WTC11 (cell line): ENCODE measurements around the gene TMEM271. TPM values are rescaled to one million over a fixed set of nuclear protein-coding genes. Genes with fewer than 3 reads are reported as not detected.

ENCODE experiments used
- ATAC-seq: fragments of 200-7000 bp; cut with Tn5 transposase; 2 replicates; pipeline ENCODE4 v1.10.0; 2021; ENCODE audit warnings: mild to moderate bottlenecking, moderate library complexity
- CTCF ChIA-PET: fragments of 300-600 bp; sonication (Branson Sonifier 250); formaldehyde crosslinking; loops from one replicate; lab custom pipeline; 2021; ENCODE audit warnings: antibody characterized with exemption; lab: Charles Lee
- POLR2A ChIA-PET: fragments of 350-600 bp; sonication (Branson Sonifier 250); formaldehyde crosslinking; loops from one replicate; lab custom pipeline; 2021; ENCODE audit warnings: antibody characterized with exemption; lab: Charles Lee
- DNase-seq: peaks from one replicate; pipeline ENCODE4 v3.0.0; 2021; ENCODE audit warnings: low spot score
- H3K27ac Mint-ChIP-seq: 2 replicates; pipeline ENCODE4 v1.8.0; 2021; ENCODE audit warnings: mixed read lengths
- H3K27me3 Mint-ChIP-seq: 2 replicates; pipeline ENCODE4 v1.8.0; 2021; ENCODE audit warnings: low read depth, mild to moderate bottlenecking, moderate library complexity, mixed read lengths
- H3K36me3 Mint-ChIP-seq: 2 replicates; pipeline ENCODE4 v1.8.0; 2021; ENCODE audit warnings: mixed read lengths
- H3K4me1 Mint-ChIP-seq: 2 replicates; pipeline ENCODE4 v1.8.0; 2022; ENCODE audit warnings: mixed read lengths
- H3K4me3 Mint-ChIP-seq: 2 replicates; pipeline ENCODE4 v1.8.0; 2021; ENCODE audit warnings: mild to moderate bottlenecking, moderate library complexity, mixed read lengths
- H3K9me3 Mint-ChIP-seq: 2 replicates; pipeline ENCODE4 v1.8.0; 2021; ENCODE audit warnings: mixed read lengths
- CREM ChIP-seq: sonication (generic); formaldehyde crosslinking; IDR thresholded peaks from 2 replicates; pipeline ENCODE4 v1.8.1; 2022; ENCODE audit warnings: mild to moderate bottlenecking, missing genetic modification reagents, moderate library complexity
- FOXP1 ChIP-seq: sonication (generic); formaldehyde crosslinking; IDR thresholded peaks from 2 replicates; pipeline ENCODE4 v1.8.0; 2022; ENCODE audit warnings: missing genetic modification reagents, mild to moderate bottlenecking, moderate library complexity, borderline replicate concordance
- GABPB1 ChIP-seq: sonication (generic); formaldehyde crosslinking; IDR thresholded peaks from 2 replicates; pipeline ENCODE4 v1.8.1; 2023; ENCODE audit warnings: mild to moderate bottlenecking, missing genetic modification reagents
- GTF2I ChIP-seq: fragments of 250-450 bp; sonication (Bioruptor Pico); conservative IDR thresholded peaks from 2 replicates; pipeline ENCODE4 v1.4.0; 2021; ENCODE audit warnings: mild to moderate bottlenecking
- IRF1 ChIP-seq: sonication (generic); formaldehyde crosslinking; IDR thresholded peaks from 2 replicates; pipeline ENCODE4 v1.8.0; 2023; ENCODE audit warnings: missing genetic modification reagents
- IRF2 ChIP-seq: sonication (generic); formaldehyde crosslinking; IDR thresholded peaks from 2 replicates; pipeline ENCODE4 v1.8.0; 2022; ENCODE audit warnings: low read depth, missing genetic modification reagents, borderline replicate concordance
- MYBL2 ChIP-seq: sonication (generic); formaldehyde crosslinking; IDR thresholded peaks from 2 replicates; pipeline ENCODE4 v1.8.1; 2023; ENCODE audit warnings: mild to moderate bottlenecking, moderate library complexity, missing genetic modification reagents
- NR1H2 ChIP-seq: sonication (generic); formaldehyde crosslinking; IDR thresholded peaks from 2 replicates; pipeline ENCODE4 v1.9.0; 2021; ENCODE audit warnings: mild to moderate bottlenecking, moderate library complexity, missing genetic modification reagents
- TP53 ChIP-seq: sonication (generic); formaldehyde crosslinking; IDR thresholded peaks from 2 replicates; pipeline ENCODE4 v1.8.1; 2023; ENCODE audit warnings: mild to moderate bottlenecking, missing genetic modification reagents
- ZNF138 ChIP-seq: sonication (generic); formaldehyde crosslinking; conservative IDR thresholded peaks from 2 replicates; pipeline ENCODE4 v1.8.1; 2022; ENCODE audit warnings: mild to moderate bottlenecking, moderate library complexity, missing genetic modification reagents
- ZNF232 ChIP-seq: sonication (generic); formaldehyde crosslinking; IDR thresholded peaks from 2 replicates; pipeline ENCODE4 v1.8.0; 2022; ENCODE audit warnings: mild to moderate bottlenecking, missing genetic modification reagents
- ZNF423 ChIP-seq: fragments of 250-450 bp; sonication (Bioruptor Pico); IDR thresholded peaks from 2 replicates; pipeline ENCODE4 v2.1.2; 2022; ENCODE audit warnings: mild to moderate bottlenecking, moderate library complexity
- ZNF532 ChIP-seq: fragments of 250-450 bp; sonication (Bioruptor Pico); IDR thresholded peaks from 2 replicates; pipeline ENCODE4 v1.9.0; 2021; ENCODE audit warnings: mild to moderate bottlenecking, borderline replicate concordance
- ZNF671 ChIP-seq: fragments of 250-450 bp; sonication (Bioruptor Pico); IDR thresholded peaks from 2 replicates; pipeline ENCODE4 v1.8.0; 2021; ENCODE audit warnings: mild to moderate bottlenecking
- total RNA-seq: library from RNA; stranded (reverse); gene quantifications from 3 replicates; pipeline ENCODE4 v1.2.3, GENCODE V29; 2021
- TF ChIP-seq, protein P1 (sequence below): fragments of 250-450 bp; sonication (Bioruptor Pico); IDR thresholded peaks from 2 replicates; pipeline ENCODE4 v1.9.0; 2021; ENCODE audit warnings: moderate library complexity, mild to moderate bottlenecking, inconsistent platforms, borderline replicate concordance
- TF ChIP-seq, protein P2 (sequence below): sonication (generic); formaldehyde crosslinking; IDR thresholded peaks from 2 replicates; pipeline ENCODE4 v1.8.1; 2022; ENCODE audit warnings: mild to moderate bottlenecking, missing genetic modification reagents, moderate library complexity, borderline replicate concordance
- TF ChIP-seq, protein P3 (sequence below): sonication (generic); formaldehyde crosslinking; IDR thresholded peaks from 2 replicates; pipeline ENCODE4 v1.8.1; 2023; ENCODE audit warnings: mild to moderate bottlenecking, missing genetic modification reagents
- TF ChIP-seq, protein P4 (sequence below): sonication (generic); formaldehyde crosslinking; IDR thresholded peaks from 2 replicates; pipeline ENCODE4 v1.8.0; 2022; ENCODE audit warnings: mild to moderate bottlenecking, missing genetic modification reagents
- TF ChIP-seq, protein P5 (sequence below): sonication (generic); formaldehyde crosslinking; IDR thresholded peaks from 2 replicates; pipeline ENCODE4 v1.8.1; 2022; ENCODE audit warnings: mild to moderate bottlenecking, moderate library complexity, missing genetic modification reagents

The TMEM271 gene
- total RNA-seq, 1 experiment from 2014 or later = 0.31 TPM

GRCh38 chr4:548976-549375 is 27.1 kb downstream of the TMEM271 start:
- peaks cover 10% of the 10 kb centered on the region; the same call in 1 of the 2 replicates for H3K36me3 Mint-ChIP-seq
- POLR2A ChIA-PET = no interaction called here
- no peak for TF ChIP-seq CREM
- no peak for TF ChIP-seq ZNF532
- no peak for TF ChIP-seq ZNF232 (CRISPR knock-in tag)
- TF ChIP-seq, protein P1, sequence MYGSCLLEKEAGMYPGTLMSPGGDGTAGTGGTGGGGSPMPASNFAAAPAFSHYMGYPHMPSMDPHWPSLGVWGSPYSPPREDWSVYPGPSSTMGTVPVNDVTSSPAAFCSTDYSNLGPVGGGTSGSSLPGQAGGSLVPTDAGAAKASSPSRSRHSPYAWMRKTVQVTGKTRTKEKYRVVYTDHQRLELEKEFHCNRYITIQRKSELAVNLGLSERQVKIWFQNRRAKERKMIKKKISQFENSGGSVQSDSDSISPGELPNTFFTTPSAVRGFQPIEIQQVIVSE (CRISPR knock-in tag) = no peak
- TF ChIP-seq TP53 (CRISPR knock-in tag) = no peak
- TF ChIP-seq IRF2 (CRISPR knock-in tag) = no peak
- TF ChIP-seq ZNF671 = no peak
- no peak for TF ChIP-seq IRF1 (CRISPR knock-in tag)
- TF ChIP-seq GTF2I (CRISPR knock-in tag) = no peak
- no peak for TF ChIP-seq NR1H2
- TF ChIP-seq, protein P2, sequence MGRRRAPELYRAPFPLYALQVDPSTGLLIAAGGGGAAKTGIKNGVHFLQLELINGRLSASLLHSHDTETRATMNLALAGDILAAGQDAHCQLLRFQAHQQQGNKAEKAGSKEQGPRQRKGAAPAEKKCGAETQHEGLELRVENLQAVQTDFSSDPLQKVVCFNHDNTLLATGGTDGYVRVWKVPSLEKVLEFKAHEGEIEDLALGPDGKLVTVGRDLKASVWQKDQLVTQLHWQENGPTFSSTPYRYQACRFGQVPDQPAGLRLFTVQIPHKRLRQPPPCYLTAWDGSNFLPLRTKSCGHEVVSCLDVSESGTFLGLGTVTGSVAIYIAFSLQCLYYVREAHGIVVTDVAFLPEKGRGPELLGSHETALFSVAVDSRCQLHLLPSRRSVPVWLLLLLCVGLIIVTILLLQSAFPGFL (CRISPR knock-in tag) = no peak
- TF ChIP-seq ZNF423 (CRISPR knock-in tag) = no peak
- H3K4me1 Mint-ChIP-seq = no peaks in the 10 kb centered on the region; the same call in 1 of the 2 replicates
- peaks cover 29% of the 10 kb centered on the region for H3K9me3 Mint-ChIP-seq
- no peak for DNase-seq
- CTCF ChIA-PET = no interaction called here
- no peak for ATAC-seq
- no peak overlapping the region for H3K4me3 Mint-ChIP-seq
- peaks cover 27% of the 10 kb centered on the region for H3K27me3 Mint-ChIP-seq
- H3K27ac Mint-ChIP-seq = no peak overlapping the region

DNA sequence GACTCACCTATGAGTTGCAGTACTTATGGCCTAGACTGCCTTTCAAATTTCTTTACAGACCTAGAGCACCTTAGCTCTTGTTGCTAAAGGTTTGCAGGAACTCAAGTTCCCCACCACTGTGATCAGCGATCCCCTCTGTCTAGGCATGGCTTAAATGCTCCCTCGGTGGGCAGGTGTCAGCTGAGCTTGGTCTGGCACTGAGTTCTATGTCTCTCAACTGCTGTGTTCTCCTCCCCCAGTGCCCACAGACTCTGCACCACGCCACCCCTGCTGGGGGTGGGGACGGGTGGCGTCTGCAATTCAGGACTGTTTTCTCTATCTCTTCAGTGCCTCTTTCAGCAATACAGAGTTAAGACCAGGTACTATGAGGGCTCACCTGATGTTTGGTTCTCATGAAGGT is 30.5 kb downstream of the TMEM271 start:
- CTCF ChIA-PET = no interaction called here
- H3K9me3 Mint-ChIP-seq = peaks cover 4% of the 10 kb centered on the region; the same call in 1 of the 2 replicates
- POLR2A ChIA-PET = no interaction called here
- no peak for ATAC-seq
- DNase-seq = no peak
- no peak for TF ChIP-seq IRF1 (CRISPR knock-in tag)
- TF ChIP-seq IRF2 (CRISPR knock-in tag) = no peak
- TF ChIP-seq, protein P3, sequence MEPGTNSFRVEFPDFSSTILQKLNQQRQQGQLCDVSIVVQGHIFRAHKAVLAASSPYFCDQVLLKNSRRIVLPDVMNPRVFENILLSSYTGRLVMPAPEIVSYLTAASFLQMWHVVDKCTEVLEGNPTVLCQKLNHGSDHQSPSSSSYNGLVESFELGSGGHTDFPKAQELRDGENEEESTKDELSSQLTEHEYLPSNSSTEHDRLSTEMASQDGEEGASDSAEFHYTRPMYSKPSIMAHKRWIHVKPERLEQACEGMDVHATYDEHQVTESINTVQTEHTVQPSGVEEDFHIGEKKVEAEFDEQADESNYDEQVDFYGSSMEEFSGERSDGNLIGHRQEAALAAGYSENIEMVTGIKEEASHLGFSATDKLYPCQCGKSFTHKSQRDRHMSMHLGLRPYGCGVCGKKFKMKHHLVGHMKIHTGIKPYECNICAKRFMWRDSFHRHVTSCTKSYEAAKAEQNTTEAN (CRISPR knock-in tag) = no peak
- no peak for TF ChIP-seq FOXP1
- TF ChIP-seq, protein P4, sequence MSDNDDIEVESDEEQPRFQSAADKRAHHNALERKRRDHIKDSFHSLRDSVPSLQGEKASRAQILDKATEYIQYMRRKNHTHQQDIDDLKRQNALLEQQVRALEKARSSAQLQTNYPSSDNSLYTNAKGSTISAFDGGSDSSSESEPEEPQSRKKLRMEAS (CRISPR knock-in tag) = no peak
- TF ChIP-seq GABPB1 = no peak
- no peak for TF ChIP-seq CREM
- TF ChIP-seq GTF2I (CRISPR knock-in tag) = no peak
- no peak for TF ChIP-seq ZNF423 (CRISPR knock-in tag)
- TF ChIP-seq, protein P5, sequence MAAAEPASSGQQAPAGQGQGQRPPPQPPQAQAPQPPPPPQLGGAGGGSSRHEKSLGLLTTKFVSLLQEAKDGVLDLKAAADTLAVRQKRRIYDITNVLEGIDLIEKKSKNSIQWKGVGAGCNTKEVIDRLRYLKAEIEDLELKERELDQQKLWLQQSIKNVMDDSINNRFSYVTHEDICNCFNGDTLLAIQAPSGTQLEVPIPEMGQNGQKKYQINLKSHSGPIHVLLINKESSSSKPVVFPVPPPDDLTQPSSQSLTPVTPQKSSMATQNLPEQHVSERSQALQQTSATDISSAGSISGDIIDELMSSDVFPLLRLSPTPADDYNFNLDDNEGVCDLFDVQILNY = no peak
- TF ChIP-seq ZNF138 (CRISPR knock-in tag) = no peak
- TF ChIP-seq MYBL2 = no peak
- TF ChIP-seq, all 79 proteins: peak for 0
- H3K4me3 Mint-ChIP-seq = no peak overlapping the region
- no peak overlapping the region for H3K27ac Mint-ChIP-seq
- no peaks in the 10 kb centered on the region; the same call in 1 of the 2 replicates for H3K4me1 Mint-ChIP-seq
- H3K27me3 Mint-ChIP-seq = peaks cover 19% of the 10 kb centered on the region
- H3K36me3 Mint-ChIP-seq = no peaks in the 10 kb centered on the region
